Measurements from ENCODE around the gene SLC10A7. TPM values are rescaled to one million over a fixed set of nuclear protein-coding genes. Genes with fewer than 3 reads are reported as not detected.

The SLC10A7 gene
- total RNA-seq, 4 donors from 2014 or later, result 12.0 to 56.1 (median 15.9) TPM

- H3K4me3 ChIP-seq, result no peak overlapping the region
- WGBS, 2 donors (ENCODE audit: low coverage in 1 of 2), result 65% methylated on average over 19 of the region's 24 CpGs; no CpG with 5 or more reads in 1 of the 2 donors
- H3K27me3 ChIP-seq, result no peaks in the 10 kb centered on the region
- in situ Hi-C loops (cut with MboI; ENCODE audit: low pct_ligation_motif_present in 1 of 4, low pct_unique_long_range_greater_than_20kb in 1 of 4, low sequenced_read_pairs in 3 of 4) (no loop called here), intact Hi-C loops (cut with DNase I; ENCODE audit: low total_unique reads) (no loop called here)
- peaks cover 6 to 41% (median 20%) of the 10 kb centered on the region in 4 donors for H3K4me1 ChIP-seq
- DNase-seq, result no peak
- H3K9me3 ChIP-seq, result no peaks in the 10 kb centered on the region
- no peaks in the 10 kb centered on the region for H3K36me3 ChIP-seq
- H3K27ac ChIP-seq, result peak overlapping the region in 3 of 4 donors; percentile 82 to 86 (median 85)
- TF ChIP-seq POLR2A (IDR thresholded peaks at IDR 0.05), result no peak
- TF ChIP-seq, protein P1, sequence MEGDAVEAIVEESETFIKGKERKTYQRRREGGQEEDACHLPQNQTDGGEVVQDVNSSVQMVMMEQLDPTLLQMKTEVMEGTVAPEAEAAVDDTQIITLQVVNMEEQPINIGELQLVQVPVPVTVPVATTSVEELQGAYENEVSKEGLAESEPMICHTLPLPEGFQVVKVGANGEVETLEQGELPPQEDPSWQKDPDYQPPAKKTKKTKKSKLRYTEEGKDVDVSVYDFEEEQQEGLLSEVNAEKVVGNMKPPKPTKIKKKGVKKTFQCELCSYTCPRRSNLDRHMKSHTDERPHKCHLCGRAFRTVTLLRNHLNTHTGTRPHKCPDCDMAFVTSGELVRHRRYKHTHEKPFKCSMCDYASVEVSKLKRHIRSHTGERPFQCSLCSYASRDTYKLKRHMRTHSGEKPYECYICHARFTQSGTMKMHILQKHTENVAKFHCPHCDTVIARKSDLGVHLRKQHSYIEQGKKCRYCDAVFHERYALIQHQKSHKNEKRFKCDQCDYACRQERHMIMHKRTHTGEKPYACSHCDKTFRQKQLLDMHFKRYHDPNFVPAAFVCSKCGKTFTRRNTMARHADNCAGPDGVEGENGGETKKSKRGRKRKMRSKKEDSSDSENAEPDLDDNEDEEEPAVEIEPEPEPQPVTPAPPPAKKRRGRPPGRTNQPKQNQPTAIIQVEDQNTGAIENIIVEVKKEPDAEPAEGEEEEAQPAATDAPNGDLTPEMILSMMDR (IDR thresholded peaks at IDR 0.05), result peak in 4 of 5 experiments; percentile 20 to 40 (median 30)
Observed at GRCh38 chr4:146243141-146243882, 278.4 kb downstream of the SLC10A7 start.

- intact Hi-C loops (cut with DNase I; ENCODE audit: low total_unique reads) (no loop called here), in situ Hi-C loops (cut with MboI; ENCODE audit: low pct_ligation_motif_present in 1 of 4, low pct_unique_long_range_greater_than_20kb in 1 of 4, low sequenced_read_pairs in 3 of 4) (no loop called here)
- no peak for DNase-seq
- no peak overlapping the region for H3K4me3 ChIP-seq
- H3K4me1 ChIP-seq, result peaks cover 6 to 24% (median 14%) of the 10 kb centered on the region in 4 donors
- peak overlapping the region in 1 of 4 donors; percentile 6 for H3K27ac ChIP-seq
- H3K9me3 ChIP-seq, result no peaks in the 10 kb centered on the region
- H3K36me3 ChIP-seq, result no peaks in the 10 kb centered on the region
- H3K27me3 ChIP-seq, result no peaks in the 10 kb centered on the region
- WGBS, 2 donors (ENCODE audit: low coverage in 1 of 2), result 76 to 83% methylated on average over 3 of the region's 3 CpGs
- TF ChIP-seq, protein P1 (IDR thresholded peaks at IDR 0.05), result no peak
- TF ChIP-seq POLR2A (IDR thresholded peaks at IDR 0.05), result no peak
- no peak for TF ChIP-seq POLR2AphosphoS5 (IDR thresholded peaks at IDR 0.05)
- TF ChIP-seq EP300 (IDR thresholded peaks at IDR 0.05; ENCODE audit: low read depth), result no peak
Observed at GRCh38 chr4:146238107-146238506, 283.6 kb downstream of the SLC10A7 start.

DNA sequence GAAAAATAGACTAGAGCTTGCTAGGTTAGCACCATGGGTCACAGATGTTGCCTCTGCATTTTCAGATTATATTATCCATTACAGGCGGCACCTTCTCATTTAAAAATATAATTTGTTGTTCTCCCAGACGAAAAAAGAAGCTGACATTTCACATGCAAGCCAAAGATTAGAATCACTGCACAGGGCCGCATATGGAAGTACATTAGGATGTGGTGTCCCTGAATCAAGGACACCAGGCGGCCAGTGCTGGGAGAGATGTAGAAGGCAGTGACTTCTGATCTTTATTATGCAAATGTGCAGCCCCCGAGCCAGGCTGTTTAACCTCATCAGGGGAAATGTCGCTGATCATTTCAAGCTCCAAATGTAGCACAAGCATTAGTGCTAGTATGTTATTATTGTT is 284.6 kb downstream of the SLC10A7 start:
- Histone ChIP-seq H3K9me3 (no peaks in the 10 kb centered on the region), H3K36me3 (no peaks in the 10 kb centered on the region), H3K27me3 (no peaks in the 10 kb centered on the region), H3K4me3 (no peak overlapping the region), H3K4me1 (peaks cover 4 to 16% (median 10%) of the 10 kb centered on the region in 4 donors), H3K27ac (no peak overlapping the region)
- TF ChIP-seq EP300 (IDR thresholded peaks at IDR 0.05; ENCODE audit: low read depth) (no peak), POLR2AphosphoS5 (IDR thresholded peaks at IDR 0.05) (no peak), POLR2A (IDR thresholded peaks at IDR 0.05) (no peak)
- TF ChIP-seq, protein P1 (IDR thresholded peaks at IDR 0.05), result no peak
- intact Hi-C loops (cut with DNase I; ENCODE audit: low total_unique reads), result no loop called here
- WGBS, 2 donors (ENCODE audit: low coverage in 1 of 2), result 86 to 92% methylated on average over 4 to 6 of the region's 6 CpGs
- DNase-seq, result no peak
- in situ Hi-C loops (cut with MboI; ENCODE audit: low pct_ligation_motif_present in 1 of 4, low pct_unique_long_range_greater_than_20kb in 1 of 4, low sequenced_read_pairs in 3 of 4), result no loop called here

- 80% methylated on average over 5 of the region's 5 CpGs; no CpG with 5 or more reads in 1 of the 2 donors for WGBS, 2 donors (ENCODE audit: low coverage in 1 of 2)
Observed at GRCh38 chr4:146236216-146236615, 285.5 kb downstream of the SLC10A7 start.

More at GRCh38 chr4:146236216-146236615, 285.5 kb downstream of the SLC10A7 start:
- intact Hi-C loops (cut with DNase I; ENCODE audit: low total_unique reads) (no loop called here), in situ Hi-C loops (cut with MboI; ENCODE audit: low pct_ligation_motif_present in 1 of 4, low pct_unique_long_range_greater_than_20kb in 1 of 4, low sequenced_read_pairs in 3 of 4) (no loop called here)
- Histone ChIP-seq H3K4me1 (peaks cover 0 to 7% (median 3%) of the 10 kb centered on the region in 4 donors), H3K27me3 (no peaks in the 10 kb centered on the region), H3K4me3 (no peak overlapping the region), H3K9me3 (no peaks in the 10 kb centered on the region), H3K27ac (peak overlapping the region in 1 of 4 donors; percentile 6), H3K36me3 (no peaks in the 10 kb centered on the region)
- TF ChIP-seq, protein P1 (IDR thresholded peaks at IDR 0.05), result no peak
- no peak for TF ChIP-seq POLR2AphosphoS5 (IDR thresholded peaks at IDR 0.05)
- no peak for TF ChIP-seq EP300 (IDR thresholded peaks at IDR 0.05; ENCODE audit: low read depth)
- TF ChIP-seq POLR2A (IDR thresholded peaks at IDR 0.05), result no peak
- DNase-seq, result no peak
